GM12878 (cell line): ENCODE data around the gene SPCS2. TPM values are rescaled to one million over a fixed set of nuclear protein-coding genes. Genes with fewer than 3 reads are reported as not detected.

ENCODE experiments used
- ATAC-seq: fragments of 200-7000 bp; cut with Tn5 transposase; 3 replicates; pipeline ENCODE4 v1.9.1; 2020; ENCODE audit warnings: mild to moderate bottlenecking, moderate library complexity
- BruUV-seq: library from RNA; stranded (reverse); fragments of 400-500 nt; replicated peaks from 2 replicates; lab custom pipeline; 2021; lab: Mats Ljungman, UMichigan
- CTCF ChIA-PET: fragments of 300-600 bp; sonication (Branson Sonifier 250); formaldehyde crosslinking; extraction: SDS; loops from one replicate; lab custom pipeline; 2021; ENCODE audit warnings: inconsistent platforms; lab: Yijun Ruan, JAX
- POLR2A ChIA-PET: fragments of 350-600 bp; formaldehyde crosslinking; extraction: SDS; loops from one replicate; lab custom pipeline; 2021; ENCODE audit warnings: inconsistent platforms; lab: Charles Lee
- RAD21 ChIA-PET: fragments of 300-600 bp; sonication (Branson Sonifier 250); formaldehyde crosslinking; loops from one replicate; lab custom pipeline; 2023; ENCODE audit warnings: antibody characterized with exemption; ENCODE audit not compliant: unreplicated experiment; lab: Charles Lee
- SMC1A ChIA-PET: fragments of 300-600 bp; sonication (Branson Sonifier 250); formaldehyde crosslinking; loops from one replicate; lab custom pipeline; 2023; ENCODE audit not compliant: unreplicated experiment, uncharacterized antibody; lab: Charles Lee
- DNase-seq: peaks from one replicate; pipeline ENCODE4 v3.0.0-alpha.2; 2011; ENCODE audit warnings: low read depth, low spot score
- FAIRE-seq: peaks from 3 replicates; lab custom pipeline; 2011; peaks lifted over from hg19 to GRCh38; lab: Jason Lieb, UNC
- H2AFZ ChIP-seq: 2 replicates; pipeline ENCODE4 v1.6.0; 2011; ENCODE audit warnings: low read depth, low read length, control low read depth; ENCODE audit not compliant: control insufficient read depth
- H3K27ac ChIP-seq: 2 replicates; pipeline ENCODE4 v1.5.1; 2011; ENCODE audit warnings: control low read depth; ENCODE audit not compliant: control insufficient read depth, insufficient read depth
- H3K27me3 ChIP-seq, 2 experiments: replicated peaks in 1 of 2; 2 replicates each; pipeline versions ENCODE4 v1.6.0 to v1.6.1; 2011; ENCODE audit warnings: low read length in 1 of 2; ENCODE audit not compliant: control insufficient read depth in 2 of 2, insufficient read depth in 2 of 2
- H3K36me3 ChIP-seq, 2 experiments: 2 replicates each; pipeline ENCODE4 v1.5.1; 2011; ENCODE audit warnings: low read length in 1 of 2; ENCODE audit not compliant: control insufficient read depth in 2 of 2, insufficient read depth in 2 of 2
- H3K4me1 ChIP-seq: 2 replicates; pipeline ENCODE4 v1.6.1; 2011; ENCODE audit warnings: mild to moderate bottlenecking, low read length, moderate library complexity, mixed read lengths; ENCODE audit not compliant: control insufficient read depth, insufficient read depth
- H3K4me2 ChIP-seq: 2 replicates; pipeline ENCODE4 v1.6.0; 2011; ENCODE audit warnings: control low read depth; ENCODE audit not compliant: control insufficient read depth, insufficient read depth
- H3K4me3 ChIP-seq: fragments of 200-600 bp; sonication (generic); 2 replicates; pipeline ENCODE4 v1.5.1; 2016
- H3K79me2 ChIP-seq: 2 replicates; pipeline ENCODE4 v1.6.0; 2011; ENCODE audit warnings: low read length; ENCODE audit not compliant: control insufficient read depth, insufficient read depth
- H3K9ac ChIP-seq: 2 replicates; pipeline ENCODE4 v1.8.0; 2011; ENCODE audit warnings: low read length, control low read depth, mixed read lengths; ENCODE audit not compliant: control insufficient read depth, insufficient read depth
- H3K9me3 ChIP-seq: replicated peaks from 3 replicates; pipeline ENCODE4 v1.5.1; 2011; ENCODE audit warnings: mild to moderate bottlenecking, low read length; ENCODE audit not compliant: control insufficient read depth, insufficient read depth
- H4K20me1 ChIP-seq: 2 replicates; pipeline ENCODE4 v1.6.0; 2011; ENCODE audit not compliant: control insufficient read depth, insufficient read depth
- CHD4 ChIP-seq: fragments of 200-600 bp; sonication (generic); IDR thresholded peaks from 2 replicates; pipeline ENCODE4 v1.6.1; 2016; ENCODE audit warnings: mild to moderate bottlenecking
- IRF4 ChIP-seq: IDR thresholded peaks from 2 replicates; pipeline ENCODE4 v1.6.1; 2011; ENCODE audit warnings: low read depth, low read length
- JUND ChIP-seq: IDR thresholded peaks from 2 replicates; pipeline ENCODE4 v1.6.1; 2012; ENCODE audit warnings: low read depth, mild to moderate bottlenecking, low read length, improper control_type of control experiment, moderate library complexity
- POLR2A ChIP-seq: IDR thresholded peaks from 2 replicates; pipeline ENCODE4 v1.6.1; 2011; ENCODE audit warnings: low read depth, mild to moderate bottlenecking, low read length
- RUNX3 ChIP-seq: IDR thresholded peaks from 2 replicates; pipeline ENCODE4 v1.6.1; 2012; ENCODE audit warnings: low read length, inconsistent platforms
- SIX5 ChIP-seq: IDR thresholded peaks from 2 replicates; pipeline ENCODE4 v1.6.1; 2011; ENCODE audit warnings: mild to moderate bottlenecking, low read depth, low read length, moderate library complexity; ENCODE audit not compliant: severe bottlenecking
- TARDBP ChIP-seq: IDR thresholded peaks from 2 replicates; pipeline ENCODE4 v1.6.1; 2016; ENCODE audit warnings: borderline replicate concordance
- WGBS: methylation state at CpG from one replicate; pipeline ENCODE4 v1.1.6; 2016; ENCODE audit warnings: low lambda C conversion rate; ENCODE audit not compliant: insufficient replicate concordance, insufficient coverage; ENCODE audit errors: missing lambda C conversion rate; 5-methylcytosine and 5-hydroxymethylcytosine counted together
- in situ Hi-C: fragments of 300-500 bp; cut with MboI; formaldehyde crosslinking; loops from 9 replicates; pipeline ENCODE4 v1.14.3; 2018; ENCODE audit warnings: mixed read lengths
- intact Hi-C: fragments of 100-400 bp; cut with micrococcal nuclease; formaldehyde crosslinking; loops from one replicate; pipeline ENCODE4 v1.14.2; 2022; ENCODE audit not compliant: unreplicated experiment
- polyA plus RNA-seq, 11 experiments: library from polyadenylated mRNA; depleted of rRNA in 4 of 11; unstranded in 6 of 11; stranded (reverse) in 5 of 11; fragments of >200 nt; fragmentation: Nextera tagmentation in 4 of 11; fragmentation: Illumina TruSeq in 1 of 11; extraction: Ambion mirVana in 4 of 11; extraction: Trizol in 1 of 11; gene quantifications; 1 replicate in 1 of 11; 2 replicates in 10 of 11; pipeline versions ENCODE4 v1.2.1 to v1.2.3, GENCODE V29; 2011 to 2016; ENCODE audit warnings: inconsistent platforms in 2 of 11, missing spikeins in 2 of 11, low read depth in 1 of 11
- total RNA-seq, 4 experiments: library from RNA; depleted of rRNA in 3 of 4; stranded (reverse); fragments of >200 nt in 3 of 4; fragmentation: Illumina TruSeq in 1 of 4; extraction: Trizol in 1 of 4; gene quantifications; 2 replicates each; pipeline versions ENCODE4 v1.2.1 to v1.2.3, GENCODE V29; 2013 to 2021
- TF ChIP-seq, protein P1 (sequence below): IDR thresholded peaks from 2 replicates; pipeline ENCODE4 v1.6.1; 2011; ENCODE audit warnings: borderline replicate concordance, low read depth, mild to moderate bottlenecking, moderate library complexity, mixed read lengths, low read length; ENCODE audit not compliant: insufficient read depth; ENCODE audit errors: extremely low read length
- TF ChIP-seq, protein P2 (sequence below), 3 experiments: IDR thresholded peaks in 2 of 3; conservative IDR thresholded peaks in 1 of 3; 2 replicates each; pipeline ENCODE4 v1.5.1; 2011; ENCODE audit warnings: low read depth in 3 of 3, low read length in 3 of 3, mild to moderate bottlenecking in 3 of 3, control low read depth in 2 of 3, moderate library complexity in 2 of 3, inconsistent platforms in 1 of 3, mixed read lengths in 1 of 3; ENCODE audit not compliant: control insufficient read depth in 2 of 3, insufficient read depth in 1 of 3; ENCODE audit errors: extremely low read depth in 1 of 3
- TF ChIP-seq, protein P3 (sequence below): fragments of 450-650 bp; IDR thresholded peaks from 2 replicates; pipeline ENCODE4 v1.6.1; 2018; ENCODE audit warnings: borderline replicate concordance, mild to moderate bottlenecking; ENCODE audit not compliant: partially characterized antibody
- TF ChIP-seq, protein P4 (sequence below): IDR thresholded peaks from 2 replicates; pipeline ENCODE4 v1.6.1; 2011; ENCODE audit warnings: borderline replicate concordance, low read depth, mild to moderate bottlenecking, moderate library complexity, low read length; ENCODE audit not compliant: insufficient read depth, poor library complexity, severe bottlenecking
- TF ChIP-seq, protein P5 (sequence below): IDR thresholded peaks from 2 replicates; pipeline ENCODE4 v1.6.1; 2011; ENCODE audit warnings: low read depth, low read length, improper control_type of control experiment, borderline replicate concordance

SPCS2 gene
- total and polyA plus RNA-seq, 10 of the 15 experiments (the other 5 are each of a cell fraction or from before 2014, with no cell fraction given), result 40.7 to 661 (median 192) TPM

DNA sequence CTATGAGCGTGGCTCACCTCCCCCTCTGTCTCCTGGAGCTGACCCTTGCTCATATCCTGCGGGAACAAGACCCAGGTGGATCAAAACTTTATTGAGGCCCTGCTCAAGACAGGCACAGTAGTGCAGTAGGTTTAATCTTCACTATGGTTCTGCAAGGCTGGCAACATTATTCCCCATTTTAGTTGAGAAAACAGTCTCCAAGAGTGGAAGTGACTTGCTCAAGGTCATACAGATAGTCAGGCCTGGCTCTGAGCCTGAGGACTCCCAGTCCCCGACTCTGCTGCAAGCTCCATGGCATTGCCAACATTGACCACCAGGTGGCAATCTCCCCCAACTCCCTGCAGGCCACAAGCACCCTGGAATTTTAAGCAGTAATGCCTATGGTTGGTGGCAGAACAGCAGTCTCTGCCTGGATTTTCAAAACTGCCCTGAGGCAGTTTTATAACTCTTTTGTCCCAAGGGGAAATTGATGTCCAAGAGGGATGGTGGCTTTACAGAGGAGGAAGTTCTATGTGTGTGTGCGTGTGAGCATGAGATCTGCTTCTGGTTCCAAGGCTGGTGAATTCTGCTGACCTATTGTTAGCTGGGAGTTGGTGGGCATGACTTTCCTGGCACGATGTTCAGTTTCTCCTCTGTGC is 73.8 kb downstream of the SPCS2 start:
- in situ Hi-C loops, result loop anchor here (5.0 kb wide), 2 partner anchors 179 to 224 kb away; no protein-coding TSS in a partner anchor
- H3K79me2 ChIP-seq, result no peaks in the 10 kb centered on the region
- H3K4me1 ChIP-seq, result no peaks in the 10 kb centered on the region
- no peaks in the 10 kb centered on the region for H4K20me1 ChIP-seq
- no peak overlapping the region for H3K4me2 ChIP-seq
- H3K4me3 ChIP-seq, result no peak overlapping the region
- ChIA-PET POLR2A (interaction anchor here (1.2 kb wide), 2 partner anchors 14 to 43 kb away, joined by 3 to 4 read pairs; no protein-coding TSS in a partner anchor), CTCF (interaction anchor here (0.6 to 7.7 kb wide), 53 partner anchors 9 to 225 kb away, joined by 3 to 136 read pairs (median 4); partner anchors contain the start of genes NEU3 and SLCO2B1), RAD21 (interaction anchor here (0.6 to 5.4 kb wide), 20 partner anchors 9 to 312 kb away, joined by 3 to 88 read pairs (median 4); no protein-coding TSS in a partner anchor), SMC1A (interaction anchor here (0.6 to 2.8 kb wide), 23 partner anchors 9 to 400 kb away, joined by 3 to 24 read pairs (median 4); no protein-coding TSS in a partner anchor)
- no peak for FAIRE-seq
- no peaks in the 10 kb centered on the region for H3K36me3 ChIP-seq
- H2AFZ ChIP-seq, result no peak overlapping the region
- no peak overlapping the region for H3K9ac ChIP-seq
- H3K27me3 ChIP-seq, result no peaks in the 10 kb centered on the region
- ATAC-seq, result peak; percentile 100
- 38% methylated on average over 5 of the region's 5 CpGs for WGBS
- intact Hi-C loops, result loop anchor here (1.0 to 2.0 kb wide), 4 partner anchors 94 to 226 kb away; no protein-coding TSS in a partner anchor
- DNase-seq, result peak; percentile 45
- no peaks in the 10 kb centered on the region for H3K9me3 ChIP-seq
- no peak overlapping the region for H3K27ac ChIP-seq
- no TSS peak for BruUV-seq
- TF ChIP-seq, protein P1, sequence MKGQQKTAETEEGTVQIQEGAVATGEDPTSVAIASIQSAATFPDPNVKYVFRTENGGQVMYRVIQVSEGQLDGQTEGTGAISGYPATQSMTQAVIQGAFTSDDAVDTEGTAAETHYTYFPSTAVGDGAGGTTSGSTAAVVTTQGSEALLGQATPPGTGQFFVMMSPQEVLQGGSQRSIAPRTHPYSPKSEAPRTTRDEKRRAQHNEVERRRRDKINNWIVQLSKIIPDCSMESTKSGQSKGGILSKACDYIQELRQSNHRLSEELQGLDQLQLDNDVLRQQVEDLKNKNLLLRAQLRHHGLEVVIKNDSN, result no peak
- TF ChIP-seq RUNX3, result peak; percentile 36; the same call in 1 of the 2 replicates
- TF ChIP-seq, protein P2, sequence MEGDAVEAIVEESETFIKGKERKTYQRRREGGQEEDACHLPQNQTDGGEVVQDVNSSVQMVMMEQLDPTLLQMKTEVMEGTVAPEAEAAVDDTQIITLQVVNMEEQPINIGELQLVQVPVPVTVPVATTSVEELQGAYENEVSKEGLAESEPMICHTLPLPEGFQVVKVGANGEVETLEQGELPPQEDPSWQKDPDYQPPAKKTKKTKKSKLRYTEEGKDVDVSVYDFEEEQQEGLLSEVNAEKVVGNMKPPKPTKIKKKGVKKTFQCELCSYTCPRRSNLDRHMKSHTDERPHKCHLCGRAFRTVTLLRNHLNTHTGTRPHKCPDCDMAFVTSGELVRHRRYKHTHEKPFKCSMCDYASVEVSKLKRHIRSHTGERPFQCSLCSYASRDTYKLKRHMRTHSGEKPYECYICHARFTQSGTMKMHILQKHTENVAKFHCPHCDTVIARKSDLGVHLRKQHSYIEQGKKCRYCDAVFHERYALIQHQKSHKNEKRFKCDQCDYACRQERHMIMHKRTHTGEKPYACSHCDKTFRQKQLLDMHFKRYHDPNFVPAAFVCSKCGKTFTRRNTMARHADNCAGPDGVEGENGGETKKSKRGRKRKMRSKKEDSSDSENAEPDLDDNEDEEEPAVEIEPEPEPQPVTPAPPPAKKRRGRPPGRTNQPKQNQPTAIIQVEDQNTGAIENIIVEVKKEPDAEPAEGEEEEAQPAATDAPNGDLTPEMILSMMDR (IDR thresholded peaks at IDR 0.05 in 2 of 3, conservative IDR thresholded peaks at IDR 0.05 in 1 of 3; ENCODE audit: control insufficient read depth in 2 of 3, extremely low read depth in 1 of 3, insufficient read depth in 1 of 3, low read depth in 3 of 3, low read length in 3 of 3), result peak; percentile 94 to 98 (median 96); a peak in 5 of 6 replicates
- TF ChIP-seq, protein P3, sequence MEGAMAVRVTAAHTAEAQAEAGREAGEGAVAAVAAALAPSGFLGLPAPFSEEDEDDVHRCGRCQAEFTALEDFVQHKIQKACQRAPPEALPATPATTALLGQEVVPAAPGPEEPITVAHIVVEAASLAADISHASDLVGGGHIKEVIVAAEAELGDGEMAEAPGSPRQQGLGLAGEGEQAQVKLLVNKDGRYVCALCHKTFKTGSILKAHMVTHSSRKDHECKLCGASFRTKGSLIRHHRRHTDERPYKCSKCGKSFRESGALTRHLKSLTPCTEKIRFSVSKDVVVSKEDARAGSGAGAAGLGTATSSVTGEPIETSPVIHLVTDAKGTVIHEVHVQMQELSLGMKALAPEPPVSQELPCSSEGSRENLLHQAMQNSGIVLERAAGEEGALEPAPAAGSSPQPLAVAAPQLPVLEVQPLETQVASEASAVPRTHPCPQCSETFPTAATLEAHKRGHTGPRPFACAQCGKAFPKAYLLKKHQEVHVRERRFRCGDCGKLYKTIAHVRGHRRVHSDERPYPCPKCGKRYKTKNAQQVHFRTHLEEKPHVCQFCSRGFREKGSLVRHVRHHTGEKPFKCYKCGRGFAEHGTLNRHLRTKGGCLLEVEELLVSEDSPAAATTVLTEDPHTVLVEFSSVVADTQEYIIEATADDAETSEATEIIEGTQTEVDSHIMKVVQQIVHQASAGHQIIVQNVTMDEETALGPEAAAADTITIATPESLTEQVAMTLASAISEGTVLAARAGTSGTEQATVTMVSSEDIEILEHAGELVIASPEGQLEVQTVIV, result no peak
- TF ChIP-seq, protein P4, sequence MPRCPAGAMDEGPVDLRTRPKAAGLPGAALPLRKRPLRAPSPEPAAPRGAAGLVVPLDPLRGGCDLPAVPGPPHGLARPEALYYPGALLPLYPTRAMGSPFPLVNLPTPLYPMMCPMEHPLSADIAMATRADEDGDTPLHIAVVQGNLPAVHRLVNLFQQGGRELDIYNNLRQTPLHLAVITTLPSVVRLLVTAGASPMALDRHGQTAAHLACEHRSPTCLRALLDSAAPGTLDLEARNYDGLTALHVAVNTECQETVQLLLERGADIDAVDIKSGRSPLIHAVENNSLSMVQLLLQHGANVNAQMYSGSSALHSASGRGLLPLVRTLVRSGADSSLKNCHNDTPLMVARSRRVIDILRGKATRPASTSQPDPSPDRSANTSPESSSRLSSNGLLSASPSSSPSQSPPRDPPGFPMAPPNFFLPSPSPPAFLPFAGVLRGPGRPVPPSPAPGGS, result no peak
- no peak for TF ChIP-seq SIX5
- no peak for TF ChIP-seq IRF4
- no peak for TF ChIP-seq JUND
- TF ChIP-seq, protein P5, sequence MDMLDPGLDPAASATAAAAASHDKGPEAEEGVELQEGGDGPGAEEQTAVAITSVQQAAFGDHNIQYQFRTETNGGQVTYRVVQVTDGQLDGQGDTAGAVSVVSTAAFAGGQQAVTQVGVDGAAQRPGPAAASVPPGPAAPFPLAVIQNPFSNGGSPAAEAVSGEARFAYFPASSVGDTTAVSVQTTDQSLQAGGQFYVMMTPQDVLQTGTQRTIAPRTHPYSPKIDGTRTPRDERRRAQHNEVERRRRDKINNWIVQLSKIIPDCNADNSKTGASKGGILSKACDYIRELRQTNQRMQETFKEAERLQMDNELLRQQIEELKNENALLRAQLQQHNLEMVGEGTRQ, result no peak
- no peak for TF ChIP-seq CHD4
- no peak for TF ChIP-seq TARDBP
- TF ChIP-seq POLR2A, result no peak
